Kidney epithelial cell (primary cell): ENCODE measurements around the gene ARHGAP21. TPM values are rescaled to one million over a fixed set of nuclear protein-coding genes. Genes with fewer than 3 reads are reported as not detected.

Source experiments
- DNase-seq: peaks from one replicate; pipeline ENCODE4 v3.0.0-alpha.2; 2010; ENCODE audit warnings: low read depth
- H3K27me3 ChIP-seq: 2 replicates; pipeline ENCODE4 v1.6.0; 2011; ENCODE audit warnings: low read length; ENCODE audit not compliant: control insufficient read depth, insufficient read depth
- H3K36me3 ChIP-seq: 2 replicates; pipeline ENCODE4 v1.5.1; 2011; ENCODE audit warnings: low read length; ENCODE audit not compliant: control insufficient read depth, insufficient read depth
- H3K4me3 ChIP-seq: 2 replicates; pipeline ENCODE4 v1.5.1; 2011; ENCODE audit warnings: low read depth, mild to moderate bottlenecking, control low read depth, low read length
- CTCF ChIP-seq: IDR thresholded peaks from 2 replicates; pipeline ENCODE4 v1.5.1; 2011; ENCODE audit warnings: mild to moderate bottlenecking, moderate library complexity, low read length, control low read depth, inconsistent platforms; ENCODE audit not compliant: insufficient read depth, poor library complexity, severe bottlenecking
- total RNA-seq: library from RNA; depleted of rRNA; stranded (reverse); fragments of >200 nt; gene quantifications from 2 replicates; pipeline ENCODE4 v1.2.3, GENCODE V29; 2015

Gene ARHGAP21
- total RNA-seq, 1 donor from 2014 or later = 71.8 TPM

DNA sequence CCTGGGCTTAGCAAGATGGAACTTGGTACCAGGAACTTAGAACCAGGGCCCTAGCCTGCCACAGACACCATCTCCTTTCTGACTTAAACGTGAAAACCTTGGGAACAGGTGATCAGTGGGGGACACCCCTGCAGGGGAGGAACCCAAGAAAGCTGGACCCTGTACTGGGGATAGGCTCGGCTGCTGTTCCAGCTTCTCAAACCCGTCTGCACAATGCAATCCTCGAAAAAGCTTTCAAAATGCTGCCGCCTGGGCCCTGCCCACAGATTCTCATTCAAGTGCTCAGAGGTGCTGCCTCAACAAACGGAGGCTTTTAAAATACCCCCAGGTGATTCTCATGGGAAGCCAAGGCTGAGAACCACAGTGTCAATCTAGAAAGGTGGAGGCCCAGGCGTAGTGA, 169.7 kb downstream of the ARHGAP21 start:
- no peaks in the 10 kb centered on the region for H3K36me3 ChIP-seq
- H3K4me3 ChIP-seq = no peak overlapping the region
- no peak for TF ChIP-seq CTCF
- no peaks in the 10 kb centered on the region for H3K27me3 ChIP-seq
- DNase-seq = no peak

GRCh38 chr10:24553051-24553612, 170.6 kb downstream of the ARHGAP21 start:
- no peaks in the 10 kb centered on the region for H3K27me3 ChIP-seq
- no peak for DNase-seq
- H3K4me3 ChIP-seq = no peak overlapping the region
- TF ChIP-seq CTCF = no peak
- H3K36me3 ChIP-seq = no peaks in the 10 kb centered on the region

GRCh38 chr10:24552346-24553016, 171.2 kb downstream of the ARHGAP21 start:
- peak; percentile 32 for TF ChIP-seq CTCF
- Histone ChIP-seq H3K36me3 (no peaks in the 10 kb centered on the region), H3K4me3 (no peak overlapping the region), H3K27me3 (no peaks in the 10 kb centered on the region)
- no peak for DNase-seq

- no peak for DNase-seq
- TF ChIP-seq CTCF = no peak
- no peak overlapping the region for H3K4me3 ChIP-seq
- no peaks in the 10 kb centered on the region for H3K36me3 ChIP-seq
- no peaks in the 10 kb centered on the region for H3K27me3 ChIP-seq
Measured at GRCh38 chr10:24551161-24551560, 172.5 kb downstream of the ARHGAP21 start.

- Histone ChIP-seq H3K4me3 (no peak overlapping the region), H3K27me3 (no peaks in the 10 kb centered on the region), H3K36me3 (no peaks in the 10 kb centered on the region)
- DNase-seq = no peak
- no peak for TF ChIP-seq CTCF
Measured at GRCh38 chr10:24550680-24551079, 173.0 kb downstream of the ARHGAP21 start.

DNA sequence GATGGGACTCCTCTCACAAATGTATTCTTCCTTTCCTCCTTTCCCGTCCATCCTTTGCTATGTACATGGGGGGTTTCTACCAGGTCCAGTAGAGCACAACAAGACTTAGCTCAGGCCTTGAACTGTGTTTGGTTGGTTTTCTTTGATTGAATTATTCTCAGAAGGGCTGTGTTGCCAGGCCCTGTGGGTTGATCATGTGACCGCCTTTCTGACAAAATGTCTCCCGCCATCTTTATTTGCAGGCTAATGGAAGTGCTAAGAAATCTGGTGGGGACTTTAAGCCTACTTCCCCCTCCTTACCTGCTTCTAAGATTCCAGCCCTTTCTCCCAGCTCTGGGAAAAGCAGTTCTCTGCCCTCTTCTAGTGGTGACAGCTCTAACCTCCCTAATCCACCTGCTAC, 178.1 kb downstream of the ARHGAP21 start:
- no peak overlapping the region for H3K4me3 ChIP-seq
- no peaks in the 10 kb centered on the region for H3K36me3 ChIP-seq
- DNase-seq = no peak
- TF ChIP-seq CTCF = no peak
- no peaks in the 10 kb centered on the region for H3K27me3 ChIP-seq
